ENCODE measurements around the gene TGFBR3.

The TGFBR3 gene

GRCh38 chr1:91919962-91920361 is 34.0 kb upstream of the TGFBR3 start:
- Histone ChIP-seq H3K36me3 (no peaks in the 10 kb centered on the region), H3K4me1 (ENCODE audit: control insufficient read depth in 1 of 2, insufficient read depth in 1 of 2, low read depth in 1 of 2, low read length in 1 of 2) (no peaks in the 10 kb centered on the region), H3K4me3 (ENCODE audit: low read depth in 1 of 2, low read length in 1 of 2) (no peak overlapping the region), H3K27ac (no peak overlapping the region), H3K27me3 (no peaks in the 10 kb centered on the region), H3K9me3 (no peaks in the 10 kb centered on the region)
- no peak for TF ChIP-seq CTCF (IDR thresholded peaks at IDR 0.05)

- Histone ChIP-seq H3K36me3 (no peaks in the 10 kb centered on the region), H3K4me1 (ENCODE audit: control insufficient read depth in 1 of 2, insufficient read depth in 1 of 2, low read depth in 1 of 2, low read length in 1 of 2) (no peaks in the 10 kb centered on the region), H3K27ac (no peak overlapping the region), H3K27me3 (peaks cover 16% of the 10 kb centered on the region), H3K4me3 (ENCODE audit: low read depth in 1 of 2, low read length in 1 of 2) (no peak overlapping the region), H3K9me3 (no peaks in the 10 kb centered on the region)
- no peak for TF ChIP-seq CTCF (IDR thresholded peaks at IDR 0.05)
Observed at GRCh38 chr1:91916811-91917460, 31.0 kb upstream of the TGFBR3 start.

- Histone ChIP-seq H3K27me3 (peaks cover 16% of the 10 kb centered on the region), H3K4me1 (ENCODE audit: control insufficient read depth in 1 of 2, insufficient read depth in 1 of 2, low read depth in 1 of 2, low read length in 1 of 2) (no peaks in the 10 kb centered on the region), H3K27ac (no peak overlapping the region), H3K36me3 (no peaks in the 10 kb centered on the region), H3K4me3 (ENCODE audit: low read depth in 1 of 2, low read length in 1 of 2) (no peak overlapping the region), H3K9me3 (no peaks in the 10 kb centered on the region)
- no peak for TF ChIP-seq CTCF (IDR thresholded peaks at IDR 0.05)
Observed at GRCh38 chr1:91916046-91916445, 30.1 kb upstream of the TGFBR3 start.

GRCh38 chr1:91913018-91913417 is 27.1 kb upstream of the TGFBR3 start:
- no peak overlapping the region for H3K4me3 ChIP-seq (ENCODE audit: low read depth in 1 of 2, low read length in 1 of 2)

GRCh38 chr1:91912266-91912665 is 26.3 kb upstream of the TGFBR3 start:
- H3K4me1 ChIP-seq (ENCODE audit: control insufficient read depth in 1 of 2, insufficient read depth in 1 of 2, low read depth in 1 of 2, low read length in 1 of 2): no peaks in the 10 kb centered on the region
- TF ChIP-seq CTCF (IDR thresholded peaks at IDR 0.05): no peak
- H3K4me3 ChIP-seq (ENCODE audit: low read depth in 1 of 2, low read length in 1 of 2): no peak overlapping the region
- no peaks in the 10 kb centered on the region for H3K9me3 ChIP-seq
- H3K27ac ChIP-seq: no peak overlapping the region
- H3K27me3 ChIP-seq: peaks cover 16% of the 10 kb centered on the region
- H3K36me3 ChIP-seq: no peaks in the 10 kb centered on the region

More at GRCh38 chr1:91913018-91913417, 27.1 kb upstream of the TGFBR3 start:
- Histone ChIP-seq H3K27me3 (peaks cover 16% of the 10 kb centered on the region), H3K27ac (no peak overlapping the region), H3K36me3 (no peaks in the 10 kb centered on the region), H3K4me1 (ENCODE audit: control insufficient read depth in 1 of 2, insufficient read depth in 1 of 2, low read depth in 1 of 2, low read length in 1 of 2) (no peaks in the 10 kb centered on the region), H3K9me3 (no peaks in the 10 kb centered on the region)
- TF ChIP-seq CTCF (IDR thresholded peaks at IDR 0.05): no peak
